Hematopoietic multipotent progenitor cell treated with erythropoietin and hydrocortisone succinate and interleukin-3 and kit ligand, for 4 days (in vitro differentiated cells): Measurements from ENCODE around the gene SIVA1.

Experiments used
- DNase-seq: peaks from one replicate; pipeline ENCODE4 v3.0.0-alpha.2; 2015

The SIVA1 gene

GRCh38 chr14:104771918-104772706, 19.2 kb downstream of the SIVA1 start:
- no peak for DNase-seq

GRCh38 chr14:104772707-104773504, 20.0 kb downstream of the SIVA1 start:
- no peak for DNase-seq

GRCh38 chr14:104773505-104774452, 20.8 kb downstream of the SIVA1 start:
- DNase-seq: no peak

- DNase-seq: no peak
Measured at GRCh38 chr14:104774453-104775072, 21.6 kb downstream of the SIVA1 start.

GRCh38 chr14:104775073-104775489, 22.1 kb downstream of the SIVA1 start:
- DNase-seq: no peak

- DNase-seq: no peak
Measured at GRCh38 chr14:104776481-104776880, 23.5 kb downstream of the SIVA1 start.

GRCh38 chr14:104776961-104777807, 24.2 kb downstream of the SIVA1 start:
- no peak for DNase-seq

- DNase-seq: no peak
Measured at GRCh38 chr14:104777808-104778249, 24.9 kb downstream of the SIVA1 start.

- no peak for DNase-seq
Measured at GRCh38 chr14:104778694-104779331, 25.9 kb downstream of the SIVA1 start.

- DNase-seq: no peak
Measured at GRCh38 chr14:104779776-104780512, 27.0 kb downstream of the SIVA1 start.

- DNase-seq: no peak
Measured at GRCh38 chr14:104780513-104781030, 27.6 kb downstream of the SIVA1 start.

- no peak for DNase-seq
Measured at GRCh38 chr14:104781271-104782077, 28.5 kb downstream of the SIVA1 start.

- no peak for DNase-seq
Measured at GRCh38 chr14:104782086-104782807, 29.3 kb downstream of the SIVA1 start.

- no peak for DNase-seq
Measured at GRCh38 chr14:104782808-104783139, 29.8 kb downstream of the SIVA1 start.

GRCh38 chr14:104783484-104784217, 30.7 kb downstream of the SIVA1 start:
- no peak for DNase-seq

GRCh38 chr14:104784218-104784568, 31.2 kb downstream of the SIVA1 start:
- no peak for DNase-seq

- DNase-seq: peak; percentile 45
Measured at GRCh38 chr14:104784846-104785707, 32.1 kb downstream of the SIVA1 start.
